ENCODE data around the gene ARRB1.

DNA sequence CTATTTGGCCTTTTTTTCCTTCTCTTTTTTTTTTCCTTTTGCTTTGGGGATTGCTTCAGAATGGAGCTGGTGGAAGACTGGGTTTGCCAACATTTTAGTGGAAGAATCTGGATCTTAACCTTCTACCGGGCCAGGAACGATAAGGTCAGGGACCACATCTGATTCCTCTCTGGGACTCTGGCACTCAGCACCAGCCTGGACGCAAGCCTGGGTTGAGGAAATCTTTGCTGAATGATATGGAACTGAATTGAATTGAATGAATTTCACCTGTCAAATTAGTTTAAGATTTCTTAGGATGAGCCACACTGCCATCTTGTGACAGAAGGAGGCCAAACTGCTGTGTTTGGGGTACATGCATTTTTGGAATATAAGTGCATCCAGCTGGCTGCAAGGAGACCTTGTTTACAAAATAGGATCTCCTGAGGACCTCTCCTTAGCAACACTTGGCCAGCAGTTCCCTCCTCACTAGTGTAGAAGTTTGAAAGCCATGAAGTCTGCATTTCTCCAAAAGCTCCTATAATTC, 80.5 kb downstream of the ARRB1 start:
- TF ChIP-seq JUND (IDR thresholded peaks at IDR 0.05): no peak
- TF ChIP-seq, protein P1, sequence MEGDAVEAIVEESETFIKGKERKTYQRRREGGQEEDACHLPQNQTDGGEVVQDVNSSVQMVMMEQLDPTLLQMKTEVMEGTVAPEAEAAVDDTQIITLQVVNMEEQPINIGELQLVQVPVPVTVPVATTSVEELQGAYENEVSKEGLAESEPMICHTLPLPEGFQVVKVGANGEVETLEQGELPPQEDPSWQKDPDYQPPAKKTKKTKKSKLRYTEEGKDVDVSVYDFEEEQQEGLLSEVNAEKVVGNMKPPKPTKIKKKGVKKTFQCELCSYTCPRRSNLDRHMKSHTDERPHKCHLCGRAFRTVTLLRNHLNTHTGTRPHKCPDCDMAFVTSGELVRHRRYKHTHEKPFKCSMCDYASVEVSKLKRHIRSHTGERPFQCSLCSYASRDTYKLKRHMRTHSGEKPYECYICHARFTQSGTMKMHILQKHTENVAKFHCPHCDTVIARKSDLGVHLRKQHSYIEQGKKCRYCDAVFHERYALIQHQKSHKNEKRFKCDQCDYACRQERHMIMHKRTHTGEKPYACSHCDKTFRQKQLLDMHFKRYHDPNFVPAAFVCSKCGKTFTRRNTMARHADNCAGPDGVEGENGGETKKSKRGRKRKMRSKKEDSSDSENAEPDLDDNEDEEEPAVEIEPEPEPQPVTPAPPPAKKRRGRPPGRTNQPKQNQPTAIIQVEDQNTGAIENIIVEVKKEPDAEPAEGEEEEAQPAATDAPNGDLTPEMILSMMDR (IDR thresholded peaks at IDR 0.05; ENCODE audit: low read depth, low read length, missing input control): peak; percentile 12
- TF ChIP-seq MAX (IDR thresholded peaks at IDR 0.05): no peak
- no peak for TF ChIP-seq RXRA (IDR thresholded peaks at IDR 0.05)
- TF ChIP-seq FOXA1 (IDR thresholded peaks at IDR 0.05): no peak
- TF ChIP-seq GABPA (IDR thresholded peaks at IDR 0.05 in 1 of 2, conservative IDR thresholded peaks at IDR 0.05 in 1 of 2): no peak
- no peak for TF ChIP-seq REST (IDR thresholded peaks at IDR 0.05)
- no peak for TF ChIP-seq TAF1 (conservative IDR thresholded peaks at IDR 0.05)
